ENCODE results near the gene PARVB.

- no peak for TF ChIP-seq CTCF (IDR thresholded peaks at IDR 0.05; ENCODE audit: extremely low read depth in 1 of 2, insufficient read depth in 1 of 2, low read depth in 1 of 2, low read length in 2 of 2)
- no peak for TF ChIP-seq POLR2A (IDR thresholded peaks at IDR 0.05; ENCODE audit: low read depth, low read length)
- TF ChIP-seq POLR2AphosphoS5 (IDR thresholded peaks at IDR 0.05; ENCODE audit: insufficient read depth, low read depth, low read length), result no peak
- no peak for TF ChIP-seq EZH2 (IDR thresholded peaks at IDR 0.05; ENCODE audit: borderline replicate concordance, low read depth, low read length, severe bottlenecking)
- TF ChIP-seq MAX (IDR thresholded peaks at IDR 0.05; ENCODE audit: insufficient read depth, insufficient read length), result no peak
- TF ChIP-seq MYC (IDR thresholded peaks at IDR 0.05; ENCODE audit: low read depth, low read length), result no peak
- no peak for TF ChIP-seq GATA2 (IDR thresholded peaks at IDR 0.05; ENCODE audit: insufficient read depth, insufficient read length, low read depth, low read length)
- no peak for TF ChIP-seq JUN (IDR thresholded peaks at IDR 0.05; ENCODE audit: borderline replicate concordance, insufficient read depth, insufficient read length, low read depth)
These were observed 47.0 kb upstream of the PARVB start for GRCh38 chr22:43976861-43977795.

All from endothelial cell of umbilical vein (primary cell).